ENCODE measurements around the gene FAM131A. TPM values are rescaled to one million over a fixed set of nuclear protein-coding genes. Genes with fewer than 3 reads are reported as not detected.

Gene FAM131A
- total RNA-seq, result 10 to 100 TPM; 12.9 to 24.6 (median 15.6) TPM
- polyA plus RNA-seq, result 10 to 100 TPM in 1 of 3 donors, 1 to 10 TPM in 2; 6.5 to 12.4 (median 6.8) TPM
- long read RNA-seq, donor 1, partial matches to known transcripts, result 0 of 3 reads
- long read RNA-seq, donor 1, other reads (novel, unspliced or antisense), result 0 of 3 reads
- long read RNA-seq, donor 2, partial matches to known transcripts, result 0 of 6 reads
- long read RNA-seq, donor 2, other reads (novel, unspliced or antisense), result 0 of 6 reads

GRCh38 chr3:184337399-184337714 lies at the start of gene FAM131A:
Gene FAM131A (plus strand): TSS chr3:184337600. CDS start chr3:184337631, 31 bp downstream.
- H3K27ac ChIP-seq, result peak within 1 kb of the TSS; percentile 83 to 95 (median 89)
- TF ChIP-seq POLR2AphosphoS5 (IDR thresholded peaks at IDR 0.05) (no peak), CTCF (IDR thresholded peaks at IDR 0.05 in 8 of 11, conservative IDR thresholded peaks at IDR 0.05 in 3 of 11) (no peak), POLR2A (IDR thresholded peaks at IDR 0.05) (no peak)
- peak within 1 kb of the TSS; percentile 59 to 83 (median 75) for H3K4me3 ChIP-seq
- intact Hi-C loops (cut with DNase I; ENCODE audit: low total_unique reads), result no loop called here
- peaks cover 3 to 49% (median 36%) of the 10 kb centered on the region in 6 donors for H3K36me3 ChIP-seq
- 85 to 99% (median 90%) methylated on average over 5 to 6 of the region's 6 CpGs for WGBS, 5 donors
- no peaks in the 10 kb centered on the region for H3K9me3 ChIP-seq
- H3K27me3 ChIP-seq (replicated peaks in 1 of 7), result peaks cover 0 to 5% (median 0%) of the 10 kb centered on the region in 7 donors
- H3K4me1 ChIP-seq, result peaks cover 8 to 68% (median 35%) of the 10 kb centered on the region in 6 donors
- no peak for DNase-seq

- H3K9me3 ChIP-seq, result no peaks in the 10 kb centered on the region
- no peaks in the 10 kb centered on the region for H3K4me1 ChIP-seq
- TF ChIP-seq POLR2AphosphoS5 (IDR thresholded peaks at IDR 0.05) (no peak), CTCF (IDR thresholded peaks at IDR 0.05 in 8 of 11, conservative IDR thresholded peaks at IDR 0.05 in 3 of 11) (peak in 9 of 11 experiments; percentile 22 to 70 (median 42)), POLR2A (IDR thresholded peaks at IDR 0.05) (no peak)
- no peak overlapping the region for H3K4me3 ChIP-seq
- intact Hi-C loops (cut with DNase I; ENCODE audit: low total_unique reads), result no loop called here
- no peaks in the 10 kb centered on the region for H3K36me3 ChIP-seq
- no peak overlapping the region for H3K27ac ChIP-seq
- DNase-seq, result no peak
- H3K27me3 ChIP-seq (replicated peaks in 1 of 7), result peaks cover 0 to 52% (median 3%) of the 10 kb centered on the region in 7 donors
- WGBS, 5 donors, result 12 to 16% (median 14%) methylated on average over 10 of the region's 10 CpGs
These were observed 47.9 kb upstream of the FAM131A start for GRCh38 chr3:184289426-184289938.

GRCh38 chr3:184290331-184290730 lies 47.1 kb upstream of the FAM131A start:
- intact Hi-C loops (cut with DNase I; ENCODE audit: low total_unique reads), result no loop called here
- TF ChIP-seq POLR2A (IDR thresholded peaks at IDR 0.05) (no peak), POLR2AphosphoS5 (IDR thresholded peaks at IDR 0.05) (no peak), CTCF (IDR thresholded peaks at IDR 0.05 in 8 of 11, conservative IDR thresholded peaks at IDR 0.05 in 3 of 11) (no peak)
- Histone ChIP-seq H3K36me3 (no peaks in the 10 kb centered on the region), H3K27ac (no peak overlapping the region), H3K4me1 (no peaks in the 10 kb centered on the region), H3K9me3 (no peaks in the 10 kb centered on the region), H3K27me3 (replicated peaks in 1 of 7) (peaks cover 0 to 47% (median 3%) of the 10 kb centered on the region in 7 donors), H3K4me3 (no peak overlapping the region)
- DNase-seq, result no peak
- WGBS, 5 donors, result 77 to 91% (median 86%) methylated on average over 7 to 10 of the region's 10 CpGs

- TF ChIP-seq POLR2A (IDR thresholded peaks at IDR 0.05), result no peak
- no peak for TF ChIP-seq CTCF (IDR thresholded peaks at IDR 0.05 in 8 of 11, conservative IDR thresholded peaks at IDR 0.05 in 3 of 11)
- no peak for TF ChIP-seq POLR2AphosphoS5 (IDR thresholded peaks at IDR 0.05)
- H3K4me3 ChIP-seq, result no peak overlapping the region
These were observed 46.2 kb upstream of the FAM131A start for GRCh38 chr3:184291044-184291737.

More at GRCh38 chr3:184291044-184291737, 46.2 kb upstream of the FAM131A start:
- peaks cover 0 to 44% (median 3%) of the 10 kb centered on the region in 7 donors for H3K27me3 ChIP-seq (replicated peaks in 1 of 7)
- intact Hi-C loops (cut with DNase I; ENCODE audit: low total_unique reads), result no loop called here
- DNase-seq, result no peak
- H3K4me1 ChIP-seq, result no peaks in the 10 kb centered on the region
- WGBS, 5 donors, result 88 to 93% (median 88%) methylated on average over 21 to 22 of the region's 22 CpGs
- no peak overlapping the region for H3K27ac ChIP-seq
- no peaks in the 10 kb centered on the region for H3K36me3 ChIP-seq
- no peaks in the 10 kb centered on the region for H3K9me3 ChIP-seq
